H9 (cell line): ENCODE results near the gene RPP25. TPM values are rescaled to one million over a fixed set of nuclear protein-coding genes. Genes with fewer than 3 reads are reported as not detected.

Experiments
- DNase-seq: peaks from one replicate; pipeline ENCODE4 v3.0.0-alpha.2; 2017
- H2AFZ ChIP-seq: one replicate; pipeline ENCODE4 v1.6.1; 2013; ENCODE audit warnings: mild to moderate bottlenecking, low read length, control low read depth, moderate library complexity
- H2AK5ac ChIP-seq: 2 replicates; pipeline ENCODE4 v1.6.1; 2013; ENCODE audit warnings: low read length, control low read depth, mixed read lengths; ENCODE audit not compliant: insufficient read length
- H2BK120ac ChIP-seq: one replicate; pipeline ENCODE4 v1.6.1; 2013; ENCODE audit warnings: low read depth, mild to moderate bottlenecking, low read length, control low read depth, inconsistent platforms; ENCODE audit not compliant: poor library complexity, severe bottlenecking
- H2BK12ac ChIP-seq: 2 replicates; pipeline ENCODE4 v1.6.1; 2013; ENCODE audit warnings: low read length, control low read depth, mixed read lengths, low read depth; ENCODE audit not compliant: insufficient read length
- H2BK15ac ChIP-seq: 2 replicates; pipeline ENCODE4 v1.6.1; 2013; ENCODE audit warnings: low read depth, low read length, control low read depth
- H2BK20ac ChIP-seq: one replicate; pipeline ENCODE4 v1.6.1; 2013; ENCODE audit warnings: low read depth, mild to moderate bottlenecking, low read length, control low read depth, inconsistent platforms; ENCODE audit not compliant: poor library complexity, severe bottlenecking
- H2BK5ac ChIP-seq: 2 replicates; pipeline ENCODE4 v1.6.1; 2013; ENCODE audit warnings: low read length, control low read depth, mixed read lengths; ENCODE audit not compliant: insufficient read length
- H3K14ac ChIP-seq: 2 replicates; pipeline ENCODE4 v1.6.1; 2013; ENCODE audit warnings: low read length, control low read depth; ENCODE audit not compliant: insufficient read depth
- H3K18ac ChIP-seq: 2 replicates; pipeline ENCODE4 v1.6.1; 2013; ENCODE audit warnings: low read depth, mild to moderate bottlenecking, mixed read lengths, low read length, control low read depth; ENCODE audit not compliant: insufficient read length
- H3K23ac ChIP-seq: 2 replicates; pipeline ENCODE4 v1.6.1; 2013; ENCODE audit warnings: low read length, control low read depth, mixed read lengths, low read depth; ENCODE audit not compliant: insufficient read length
- H3K23me2 ChIP-seq: 2 replicates; pipeline ENCODE4 v1.6.1; 2013; ENCODE audit warnings: low read depth, mild to moderate bottlenecking, mixed read lengths, low read length, control low read depth; ENCODE audit not compliant: insufficient read length, poor library complexity, severe bottlenecking
- H3K27ac ChIP-seq: 2 replicates; pipeline ENCODE4 v1.5.1; 2013; ENCODE audit warnings: low read length, control low read depth, mixed read lengths, low read depth; ENCODE audit not compliant: insufficient read length
- H3K27me3 ChIP-seq: 2 replicates; pipeline ENCODE4 v1.6.1; 2013; ENCODE audit warnings: low read length, control low read depth, inconsistent platforms; ENCODE audit not compliant: insufficient read depth
- H3K4ac ChIP-seq: 2 replicates; pipeline ENCODE4 v1.6.1; 2013; ENCODE audit warnings: low read depth, mild to moderate bottlenecking, control low read depth, inconsistent platforms, low read length, moderate library complexity
- H3K4me1 ChIP-seq: 2 replicates; pipeline ENCODE4 v1.6.1; 2013; ENCODE audit warnings: low read length, control low read depth, inconsistent platforms; ENCODE audit not compliant: insufficient read depth
- H3K4me2 ChIP-seq: 2 replicates; pipeline ENCODE4 v1.6.1; 2013; ENCODE audit warnings: low read length, control low read depth, mixed read lengths; ENCODE audit not compliant: insufficient read length, insufficient read depth
- H3K56ac ChIP-seq: 2 replicates; pipeline ENCODE4 v1.6.1; 2013; ENCODE audit warnings: low read depth, mild to moderate bottlenecking, mixed read lengths, low read length, control low read depth; ENCODE audit not compliant: insufficient read length
- H3K79me1 ChIP-seq: 2 replicates; pipeline ENCODE4 v1.6.1; 2013; ENCODE audit warnings: low read depth, mild to moderate bottlenecking, moderate library complexity, low read length, control low read depth, inconsistent platforms; ENCODE audit not compliant: insufficient read depth, poor library complexity, severe bottlenecking
- H3K79me2 ChIP-seq: 2 replicates; pipeline ENCODE4 v1.6.1; 2013; ENCODE audit warnings: low read length, control low read depth, inconsistent platforms; ENCODE audit not compliant: insufficient read depth
- H3K9ac ChIP-seq: 2 replicates; pipeline ENCODE4 v1.6.1; 2013; ENCODE audit warnings: low read length, control low read depth, mixed read lengths; ENCODE audit not compliant: insufficient read length; ENCODE audit errors: extremely low read depth
- H3K9me3 ChIP-seq: one replicate; pipeline ENCODE4 v1.6.1; 2013; ENCODE audit warnings: low read depth, low read length, inconsistent platforms; ENCODE audit not compliant: control insufficient read depth
- H3T11ph ChIP-seq: one replicate; pipeline ENCODE4 v1.6.1; 2013; ENCODE audit warnings: mild to moderate bottlenecking, low read length, control low read depth, inconsistent platforms
- H4K20me1 ChIP-seq: one replicate; pipeline ENCODE4 v1.6.1; 2013; ENCODE audit not compliant: control insufficient read depth, insufficient read length, insufficient read depth
- H4K5ac ChIP-seq: 2 replicates; pipeline ENCODE4 v1.6.1; 2013; ENCODE audit warnings: low read depth, mild to moderate bottlenecking, mixed read lengths, low read length, control low read depth; ENCODE audit not compliant: insufficient read length
- H4K8ac ChIP-seq: replicated peaks from 2 replicates; pipeline ENCODE4 v1.6.1; 2013; ENCODE audit warnings: low read length, control low read depth, mixed read lengths, low read depth; ENCODE audit not compliant: insufficient read length
- H4K91ac ChIP-seq: 2 replicates; pipeline ENCODE4 v1.6.1; 2013; ENCODE audit warnings: low read depth, mild to moderate bottlenecking, moderate library complexity, mixed read lengths, low read length, control low read depth; ENCODE audit not compliant: insufficient read length
- H3K27ac Mint-ChIP-seq, 3 experiments: 2 replicates in 2 of 3; 3 replicates in 1 of 3; pipeline ENCODE4 v1.8.0; 2020 to 2021; ENCODE audit warnings: mixed read lengths in 3 of 3, mild to moderate bottlenecking in 1 of 3, moderate library complexity in 1 of 3
- H3K27me3 Mint-ChIP-seq: 2 replicates; pipeline ENCODE4 v1.8.0; 2021; ENCODE audit warnings: low read depth, mild to moderate bottlenecking, moderate library complexity, mixed read lengths
- H3K36me3 Mint-ChIP-seq, 3 experiments: 2 replicates in 2 of 3; 3 replicates in 1 of 3; pipeline ENCODE4 v1.8.0; 2020 to 2021; ENCODE audit warnings: low read depth in 3 of 3, mixed read lengths in 3 of 3; ENCODE audit not compliant: insufficient read depth in 1 of 3
- H3K4me1 Mint-ChIP-seq, 2 experiments: 2 replicates each; pipeline ENCODE4 v1.8.0; 2020; ENCODE audit warnings: mixed read lengths in 2 of 2
- H3K4me3 Mint-ChIP-seq, 2 experiments: 2 replicates in 1 of 2; 3 replicates in 1 of 2; pipeline ENCODE4 v1.8.0; 2020 to 2021; ENCODE audit warnings: mild to moderate bottlenecking in 2 of 2, mixed read lengths in 2 of 2, moderate library complexity in 1 of 2
- H3K9me3 Mint-ChIP-seq, 2 experiments: 2 replicates in 1 of 2; 3 replicates in 1 of 2; pipeline ENCODE4 v1.8.0; 2020; ENCODE audit warnings: mild to moderate bottlenecking in 2 of 2, mixed read lengths in 2 of 2, moderate library complexity in 1 of 2
- CTCF ChIP-seq: fragments of 200-600 bp; sonication (generic); conservative IDR thresholded peaks from 3 replicates; pipeline ENCODE4 v1.8.0; 2021; ENCODE audit warnings: antibody characterized with exemption, mild to moderate bottlenecking
- WGBS: extraction: QIAGEN DNeasy Blood & Tissue Kit; methylation state at CpG from one replicate; pipeline ENCODE4 v1.1.7; 2013; ENCODE audit warnings: missing lambda C conversion rate, low lambda C conversion rate, mixed read lengths; ENCODE audit not compliant: insufficient read length; ENCODE audit errors: extremely low coverage; 5-methylcytosine and 5-hydroxymethylcytosine counted together
- total RNA-seq: library from RNA; stranded (reverse); gene quantifications from 2 replicates; pipeline ENCODE4 v1.2.1, GENCODE V29; 2021

Gene RPP25
- total RNA-seq, 1 experiment from 2014 or later, result 12.6 TPM

GRCh38 chr15:74960995-74961588, 4.5 kb upstream of the RPP25 start:
- H4K5ac ChIP-seq, result no peak overlapping the region
- no peaks in the 10 kb centered on the region; a peak in 1 of 7 replicates for H3K36me3 Mint-ChIP-seq
- peaks cover 26% of the 10 kb centered on the region for H3K23me2 ChIP-seq
- H2BK15ac ChIP-seq, result no peak overlapping the region
- H3K9me3 ChIP-seq, result no peaks in the 10 kb centered on the region
- no peak overlapping the region for H3K18ac ChIP-seq
- no peak overlapping the region for H4K91ac ChIP-seq
- no peak overlapping the region for H2AFZ ChIP-seq
- DNase-seq, result no peak
- H3K56ac ChIP-seq, result no peak overlapping the region
- no peaks in the 10 kb centered on the region for H3K4me1 ChIP-seq
- no peak overlapping the region for H3K4me2 ChIP-seq
- peaks cover 8% of the 10 kb centered on the region; the same call in 1 of the 2 replicates for H3K27me3 ChIP-seq
- H3K9ac ChIP-seq, result no peak overlapping the region
- no peak for TF ChIP-seq CTCF
- H4K8ac ChIP-seq, result no peak overlapping the region
- no peaks in the 10 kb centered on the region for H3K79me1 ChIP-seq
- H2BK5ac ChIP-seq, result no peak overlapping the region
- no peak overlapping the region for H2BK20ac ChIP-seq
- no peak overlapping the region for H3K4ac ChIP-seq
- no peak overlapping the region for H3K27ac ChIP-seq
- H3T11ph ChIP-seq, result no peak overlapping the region
- H3K9me3 Mint-ChIP-seq, result no peaks in the 10 kb centered on the region
- H3K23ac ChIP-seq, result no peak overlapping the region
- H3K14ac ChIP-seq, result no peak overlapping the region
- no peaks in the 10 kb centered on the region for H3K79me2 ChIP-seq
- peaks cover 12 to 30% of the 10 kb centered on the region in 2 experiments for H3K4me1 Mint-ChIP-seq
- no peak overlapping the region for H2AK5ac ChIP-seq
- no peak overlapping the region for H3K27ac Mint-ChIP-seq
- H3K4me3 Mint-ChIP-seq, result no peak overlapping the region
- no CpG with 5 or more reads among the region's 3 CpGs for WGBS
- no peak overlapping the region for H2BK120ac ChIP-seq
- H3K27me3 Mint-ChIP-seq, result peaks cover 71% of the 10 kb centered on the region
- no peaks in the 10 kb centered on the region for H4K20me1 ChIP-seq
- H2BK12ac ChIP-seq, result no peak overlapping the region
